GM23338 (cell line): ENCODE measurements around the gene ME3.

Source experiments
- CREB1 ChIP-seq: fragments of 250-450 bp; sonication (Bioruptor Pico); IDR thresholded peaks from 2 replicates; pipeline ENCODE4 v1.5.0; 2020; ENCODE audit warnings: low read depth, mild to moderate bottlenecking, moderate library complexity
- EZH2 ChIP-seq: fragments of 200-600 bp; sonication (generic); IDR thresholded peaks from one replicate; pipeline ENCODE4 v1.8.0; 2017; ENCODE audit warnings: antibody characterized with exemption, mild to moderate bottlenecking, low read depth; ENCODE audit not compliant: unreplicated experiment
- EZH2phosphoT487 ChIP-seq: fragments of 200-600 bp; sonication (generic); IDR thresholded peaks from one replicate; pipeline ENCODE4 v1.8.1; 2018; ENCODE audit warnings: antibody characterized with exemption; ENCODE audit not compliant: unreplicated experiment
- JUNB ChIP-seq: IDR thresholded peaks from one replicate; pipeline ENCODE4 v1.6.1; 2016; ENCODE audit warnings: antibody characterized with exemption; ENCODE audit not compliant: unreplicated experiment
- POLR2AphosphoS5 ChIP-seq: IDR thresholded peaks from 2 replicates; pipeline ENCODE4 v1.6.1; 2016; ENCODE audit warnings: antibody characterized with exemption, low read depth
- ZNF114 ChIP-seq: fragments of 250-450 bp; sonication (Bioruptor Pico); IDR thresholded peaks from 2 replicates; pipeline ENCODE4 v1.5.0; 2020; ENCODE audit warnings: mild to moderate bottlenecking, moderate library complexity
- TF ChIP-seq, protein P1 (sequence below), 2 experiments: fragments of 200-600 bp in 1 of 2; sonication (generic) in 1 of 2; conservative IDR thresholded peaks; 2 replicates each; pipeline versions ENCODE4 v1.5.1 to v1.6.1; 2016 to 2017; ENCODE audit warnings: antibody characterized with exemption in 2 of 2, low read depth in 2 of 2, mild to moderate bottlenecking in 2 of 2, moderate library complexity in 1 of 2
- TF ChIP-seq, protein P2 (sequence below): IDR thresholded peaks from one replicate; pipeline ENCODE4 v1.6.1; 2018; ENCODE audit warnings: antibody characterized with exemption; ENCODE audit not compliant: unreplicated experiment
- TF ChIP-seq, protein P3 (sequence below): fragments of 250-450 bp; sonication (Bioruptor Pico); IDR thresholded peaks from 2 replicates; pipeline ENCODE4 v1.5.0; 2020; ENCODE audit warnings: mild to moderate bottlenecking, moderate library complexity
- TF ChIP-seq, protein P4 (sequence below): IDR thresholded peaks from 2 replicates; pipeline ENCODE4 v1.6.1; 2016; ENCODE audit warnings: antibody characterized with exemption

GRCh38 chr11:86692317-86692716 is 19.9 kb upstream of the ME3 start:
- TF ChIP-seq, protein P1, sequence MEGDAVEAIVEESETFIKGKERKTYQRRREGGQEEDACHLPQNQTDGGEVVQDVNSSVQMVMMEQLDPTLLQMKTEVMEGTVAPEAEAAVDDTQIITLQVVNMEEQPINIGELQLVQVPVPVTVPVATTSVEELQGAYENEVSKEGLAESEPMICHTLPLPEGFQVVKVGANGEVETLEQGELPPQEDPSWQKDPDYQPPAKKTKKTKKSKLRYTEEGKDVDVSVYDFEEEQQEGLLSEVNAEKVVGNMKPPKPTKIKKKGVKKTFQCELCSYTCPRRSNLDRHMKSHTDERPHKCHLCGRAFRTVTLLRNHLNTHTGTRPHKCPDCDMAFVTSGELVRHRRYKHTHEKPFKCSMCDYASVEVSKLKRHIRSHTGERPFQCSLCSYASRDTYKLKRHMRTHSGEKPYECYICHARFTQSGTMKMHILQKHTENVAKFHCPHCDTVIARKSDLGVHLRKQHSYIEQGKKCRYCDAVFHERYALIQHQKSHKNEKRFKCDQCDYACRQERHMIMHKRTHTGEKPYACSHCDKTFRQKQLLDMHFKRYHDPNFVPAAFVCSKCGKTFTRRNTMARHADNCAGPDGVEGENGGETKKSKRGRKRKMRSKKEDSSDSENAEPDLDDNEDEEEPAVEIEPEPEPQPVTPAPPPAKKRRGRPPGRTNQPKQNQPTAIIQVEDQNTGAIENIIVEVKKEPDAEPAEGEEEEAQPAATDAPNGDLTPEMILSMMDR (conservative IDR thresholded peaks at IDR 0.05; ENCODE audit: low read depth in 2 of 2), result no peak
- no peak for TF ChIP-seq EZH2phosphoT487
- TF ChIP-seq POLR2AphosphoS5, result no peak
- TF ChIP-seq CREB1, result no peak
- no peak for TF ChIP-seq EZH2
- TF ChIP-seq, protein P2, sequence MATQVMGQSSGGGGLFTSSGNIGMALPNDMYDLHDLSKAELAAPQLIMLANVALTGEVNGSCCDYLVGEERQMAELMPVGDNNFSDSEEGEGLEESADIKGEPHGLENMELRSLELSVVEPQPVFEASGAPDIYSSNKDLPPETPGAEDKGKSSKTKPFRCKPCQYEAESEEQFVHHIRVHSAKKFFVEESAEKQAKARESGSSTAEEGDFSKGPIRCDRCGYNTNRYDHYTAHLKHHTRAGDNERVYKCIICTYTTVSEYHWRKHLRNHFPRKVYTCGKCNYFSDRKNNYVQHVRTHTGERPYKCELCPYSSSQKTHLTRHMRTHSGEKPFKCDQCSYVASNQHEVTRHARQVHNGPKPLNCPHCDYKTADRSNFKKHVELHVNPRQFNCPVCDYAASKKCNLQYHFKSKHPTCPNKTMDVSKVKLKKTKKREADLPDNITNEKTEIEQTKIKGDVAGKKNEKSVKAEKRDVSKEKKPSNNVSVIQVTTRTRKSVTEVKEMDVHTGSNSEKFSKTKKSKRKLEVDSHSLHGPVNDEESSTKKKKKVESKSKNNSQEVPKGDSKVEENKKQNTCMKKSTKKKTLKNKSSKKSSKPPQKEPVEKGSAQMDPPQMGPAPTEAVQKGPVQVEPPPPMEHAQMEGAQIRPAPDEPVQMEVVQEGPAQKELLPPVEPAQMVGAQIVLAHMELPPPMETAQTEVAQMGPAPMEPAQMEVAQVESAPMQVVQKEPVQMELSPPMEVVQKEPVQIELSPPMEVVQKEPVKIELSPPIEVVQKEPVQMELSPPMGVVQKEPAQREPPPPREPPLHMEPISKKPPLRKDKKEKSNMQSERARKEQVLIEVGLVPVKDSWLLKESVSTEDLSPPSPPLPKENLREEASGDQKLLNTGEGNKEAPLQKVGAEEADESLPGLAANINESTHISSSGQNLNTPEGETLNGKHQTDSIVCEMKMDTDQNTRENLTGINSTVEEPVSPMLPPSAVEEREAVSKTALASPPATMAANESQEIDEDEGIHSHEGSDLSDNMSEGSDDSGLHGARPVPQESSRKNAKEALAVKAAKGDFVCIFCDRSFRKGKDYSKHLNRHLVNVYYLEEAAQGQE, result no peak
- TF ChIP-seq, protein P3, sequence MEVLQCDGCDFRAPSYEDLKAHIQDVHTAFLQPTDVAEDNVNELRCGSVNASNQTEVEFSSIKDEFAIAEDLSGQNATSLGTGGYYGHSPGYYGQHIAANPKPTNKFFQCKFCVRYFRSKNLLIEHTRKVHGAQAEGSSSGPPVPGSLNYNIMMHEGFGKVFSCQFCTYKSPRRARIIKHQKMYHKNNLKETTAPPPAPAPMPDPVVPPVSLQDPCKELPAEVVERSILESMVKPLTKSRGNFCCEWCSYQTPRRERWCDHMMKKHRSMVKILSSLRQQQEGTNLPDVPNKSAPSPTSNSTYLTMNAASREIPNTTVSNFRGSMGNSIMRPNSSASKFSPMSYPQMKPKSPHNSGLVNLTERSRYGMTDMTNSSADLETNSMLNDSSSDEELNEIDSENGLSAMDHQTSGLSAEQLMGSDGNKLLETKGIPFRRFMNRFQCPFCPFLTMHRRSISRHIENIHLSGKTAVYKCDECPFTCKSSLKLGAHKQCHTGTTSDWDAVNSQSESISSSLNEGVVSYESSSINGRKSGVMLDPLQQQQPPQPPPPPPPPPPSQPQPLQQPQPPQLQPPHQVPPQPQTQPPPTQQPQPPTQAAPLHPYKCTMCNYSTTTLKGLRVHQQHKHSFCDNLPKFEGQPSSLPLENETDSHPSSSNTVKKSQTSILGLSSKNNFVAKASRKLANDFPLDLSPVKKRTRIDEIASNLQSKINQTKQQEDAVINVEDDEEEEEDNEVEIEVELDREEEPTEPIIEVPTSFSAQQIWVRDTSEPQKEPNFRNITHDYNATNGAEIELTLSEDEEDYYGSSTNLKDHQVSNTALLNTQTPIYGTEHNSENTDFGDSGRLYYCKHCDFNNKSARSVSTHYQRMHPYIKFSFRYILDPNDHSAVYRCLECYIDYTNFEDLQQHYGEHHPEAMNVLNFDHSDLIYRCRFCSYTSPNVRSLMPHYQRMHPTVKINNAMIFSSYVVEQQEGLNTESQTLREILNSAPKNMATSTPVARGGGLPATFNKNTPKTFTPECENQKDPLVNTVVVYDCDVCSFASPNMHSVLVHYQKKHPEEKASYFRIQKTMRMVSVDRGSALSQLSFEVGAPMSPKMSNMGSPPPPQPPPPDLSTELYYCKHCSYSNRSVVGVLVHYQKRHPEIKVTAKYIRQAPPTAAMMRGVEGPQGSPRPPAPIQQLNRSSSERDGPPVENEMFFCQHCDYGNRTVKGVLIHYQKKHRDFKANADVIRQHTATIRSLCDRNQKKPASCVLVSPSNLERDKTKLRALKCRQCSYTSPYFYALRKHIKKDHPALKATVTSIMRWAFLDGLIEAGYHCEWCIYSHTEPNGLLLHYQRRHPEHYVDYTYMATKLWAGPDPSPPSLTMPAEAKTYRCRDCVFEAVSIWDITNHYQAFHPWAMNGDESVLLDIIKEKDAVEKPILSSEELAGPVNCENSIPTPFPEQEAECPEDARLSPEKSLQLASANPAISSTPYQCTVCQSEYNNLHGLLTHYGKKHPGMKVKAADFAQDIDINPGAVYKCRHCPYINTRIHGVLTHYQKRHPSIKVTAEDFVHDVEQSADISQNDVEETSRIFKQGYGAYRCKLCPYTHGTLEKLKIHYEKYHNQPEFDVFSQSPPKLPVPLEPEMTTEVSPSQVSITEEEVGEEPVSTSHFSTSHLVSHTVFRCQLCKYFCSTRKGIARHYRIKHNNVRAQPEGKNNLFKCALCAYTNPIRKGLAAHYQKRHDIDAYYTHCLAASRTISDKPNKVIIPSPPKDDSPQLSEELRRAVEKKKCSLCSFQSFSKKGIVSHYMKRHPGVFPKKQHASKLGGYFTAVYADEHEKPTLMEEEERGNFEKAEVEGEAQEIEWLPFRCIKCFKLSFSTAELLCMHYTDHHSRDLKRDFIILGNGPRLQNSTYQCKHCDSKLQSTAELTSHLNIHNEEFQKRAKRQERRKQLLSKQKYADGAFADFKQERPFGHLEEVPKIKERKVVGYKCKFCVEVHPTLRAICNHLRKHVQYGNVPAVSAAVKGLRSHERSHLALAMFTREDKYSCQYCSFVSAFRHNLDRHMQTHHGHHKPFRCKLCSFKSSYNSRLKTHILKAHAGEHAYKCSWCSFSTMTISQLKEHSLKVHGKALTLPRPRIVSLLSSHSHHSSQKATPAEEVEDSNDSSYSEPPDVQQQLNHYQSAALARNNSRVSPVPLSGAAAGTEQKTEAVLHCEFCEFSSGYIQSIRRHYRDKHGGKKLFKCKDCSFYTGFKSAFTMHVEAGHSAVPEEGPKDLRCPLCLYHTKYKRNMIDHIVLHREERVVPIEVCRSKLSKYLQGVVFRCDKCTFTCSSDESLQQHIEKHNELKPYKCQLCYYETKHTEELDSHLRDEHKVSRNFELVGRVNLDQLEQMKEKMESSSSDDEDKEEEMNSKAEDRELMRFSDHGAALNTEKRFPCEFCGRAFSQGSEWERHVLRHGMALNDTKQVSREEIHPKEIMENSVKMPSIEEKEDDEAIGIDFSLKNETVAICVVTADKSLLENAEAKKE, result no peak
- TF ChIP-seq JUNB, result no peak
- TF ChIP-seq, protein P4, sequence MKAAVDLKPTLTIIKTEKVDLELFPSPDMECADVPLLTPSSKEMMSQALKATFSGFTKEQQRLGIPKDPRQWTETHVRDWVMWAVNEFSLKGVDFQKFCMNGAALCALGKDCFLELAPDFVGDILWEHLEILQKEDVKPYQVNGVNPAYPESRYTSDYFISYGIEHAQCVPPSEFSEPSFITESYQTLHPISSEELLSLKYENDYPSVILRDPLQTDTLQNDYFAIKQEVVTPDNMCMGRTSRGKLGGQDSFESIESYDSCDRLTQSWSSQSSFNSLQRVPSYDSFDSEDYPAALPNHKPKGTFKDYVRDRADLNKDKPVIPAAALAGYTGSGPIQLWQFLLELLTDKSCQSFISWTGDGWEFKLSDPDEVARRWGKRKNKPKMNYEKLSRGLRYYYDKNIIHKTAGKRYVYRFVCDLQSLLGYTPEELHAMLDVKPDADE, result no peak
- no peak for TF ChIP-seq ZNF114 (CRISPR knock-in tag)
